Ovary (tissue), 9 donors: Measurements from ENCODE around the gene PLCB2. TPM values are rescaled to one million over a fixed set of nuclear protein-coding genes. Genes with fewer than 3 reads are reported as not detected.

Experiments used
- DNase-seq, 5 donors: peaks; one replicate each; pipeline ENCODE4 v3.0.0-alpha.2; 2019 to 2020
- H3K27ac ChIP-seq, 2 donors: fragments of 200-600 bp; one replicate each; pipeline versions ENCODE4 v1.5.1 to v1.8.0; 2019 to 2022
- H3K27me3 ChIP-seq: fragments of 200-600 bp; one replicate; pipeline ENCODE4 v1.8.0; 2022
- H3K36me3 ChIP-seq: fragments of 200-600 bp; sonication (generic); one replicate; pipeline ENCODE4 v1.5.1; 2019
- H3K4me1 ChIP-seq: one replicate; pipeline ENCODE4 v1.8.1; 2013; ENCODE audit warnings: mild to moderate bottlenecking, moderate library complexity; ENCODE audit not compliant: insufficient read depth
- H3K4me3 ChIP-seq: fragments of 200-600 bp; sonication (generic); one replicate; pipeline ENCODE4 v1.5.1; 2017
- H3K9me3 ChIP-seq, 2 donors: fragments of 200-600 bp in 1 of 2; sonication (generic) in 1 of 2; one replicate each; pipeline versions ENCODE4 v1.5.1 to v1.8.1; 2013 to 2019; ENCODE audit warnings: mild to moderate bottlenecking in 1 of 2, moderate library complexity in 1 of 2
- EP300 ChIP-seq: sonication (generic); formaldehyde crosslinking; IDR thresholded peaks from one replicate; pipeline ENCODE4 v1.6.1; 2017; ENCODE audit warnings: antibody characterized with exemption
- POLR2A ChIP-seq: fragments of 450-650 bp; IDR thresholded peaks from one replicate; pipeline ENCODE4 v1.6.1; 2017; ENCODE audit warnings: antibody characterized with exemption, mild to moderate bottlenecking, moderate library complexity
- WGBS, 3 donors: extraction: QIAGEN DNeasy Blood & Tissue Kit in 1 of 3; methylation state at CpG; one replicate each; pipeline versions ENCODE4 v1.1.5 to v1.1.7; 2013 to 2017; 5-methylcytosine and 5-hydroxymethylcytosine counted together
- intact Hi-C, 4 donors: fragments of 100-400 bp; cut with DNase I; formaldehyde crosslinking; loops; one replicate each; pipeline versions ENCODE4 v1.11.0 to v1.15.1; 2022 to 2023
- polyA plus RNA-seq, 2 donors: library from polyadenylated mRNA; stranded (reverse); fragments of 200-250 nt in 1 of 2; fragments of 350-450 nt in 1 of 2; fragmentation: Illumina TruSeq in 1 of 2; extraction: RNeasy Lipid Tissue Mini Kit (QIAGEN cat#74804) in 1 of 2; gene quantifications; one replicate each; pipeline ENCODE4 v1.2.3, GENCODE V29; 2013 to 2014
- total RNA-seq, 7 donors: library from RNA; depleted of rRNA in 2 of 7; stranded (reverse); fragments of >200 nt in 2 of 7; fragmentation: NEBNext Ultra II Directional in 3 of 7; extraction: Animal tissue kit (Norgen Biotek cat#: 25700) in 3 of 7; gene quantifications; one replicate each; pipeline versions ENCODE4 v1.1.0 to v1.2.4, GENCODE V29; 2016 to 2023
- TF ChIP-seq, protein P1 (sequence below), 3 donors: fragments of 450-650 bp in 2 of 3; fragments of 200-600 bp in 1 of 3; IDR thresholded peaks; one replicate each; pipeline versions ENCODE4 v1.5.1 to v1.8.0; 2016 to 2022; ENCODE audit warnings: antibody characterized with exemption in 3 of 3, mild to moderate bottlenecking in 1 of 3
- donor health status: DM: no; HTN: no; CAD: no; lungs with moderate emphysema.
- donor health status: DM: no; HTN: no; CAD: no.
- donor health status: Bipolar disorder and iron deficiency.
- donor health status: DM: yes; HTN: yes; CAD: no.
- donor health status: DM: no; HTN: no; CAD: no.
- donor health status: DM: yes; HTN: yes; CAD: no.

The PLCB2 gene
- total and polyA plus RNA-seq, 9 donors: 1.9 to 13.9 (median 6.0) TPM

GRCh38 chr15:40277471-40277870, 30.3 kb downstream of the PLCB2 start:
- DNase-seq: no peak
- Histone ChIP-seq H3K27me3 (peaks cover 2% of the 10 kb centered on the region), H3K4me1 (peaks cover 6% of the 10 kb centered on the region), H3K27ac (no peak overlapping the region), H3K9me3 (no peaks in the 10 kb centered on the region), H3K4me3 (no peak overlapping the region), H3K36me3 (no peaks in the 10 kb centered on the region)
- intact Hi-C loops: loop anchor here in 1 of 4 donors (10.0 kb wide), 1 partner anchor 233 kb away; no protein-coding TSS in a partner anchor
- TF ChIP-seq POLR2A: no peak
- TF ChIP-seq EP300: no peak
- TF ChIP-seq, protein P1, sequence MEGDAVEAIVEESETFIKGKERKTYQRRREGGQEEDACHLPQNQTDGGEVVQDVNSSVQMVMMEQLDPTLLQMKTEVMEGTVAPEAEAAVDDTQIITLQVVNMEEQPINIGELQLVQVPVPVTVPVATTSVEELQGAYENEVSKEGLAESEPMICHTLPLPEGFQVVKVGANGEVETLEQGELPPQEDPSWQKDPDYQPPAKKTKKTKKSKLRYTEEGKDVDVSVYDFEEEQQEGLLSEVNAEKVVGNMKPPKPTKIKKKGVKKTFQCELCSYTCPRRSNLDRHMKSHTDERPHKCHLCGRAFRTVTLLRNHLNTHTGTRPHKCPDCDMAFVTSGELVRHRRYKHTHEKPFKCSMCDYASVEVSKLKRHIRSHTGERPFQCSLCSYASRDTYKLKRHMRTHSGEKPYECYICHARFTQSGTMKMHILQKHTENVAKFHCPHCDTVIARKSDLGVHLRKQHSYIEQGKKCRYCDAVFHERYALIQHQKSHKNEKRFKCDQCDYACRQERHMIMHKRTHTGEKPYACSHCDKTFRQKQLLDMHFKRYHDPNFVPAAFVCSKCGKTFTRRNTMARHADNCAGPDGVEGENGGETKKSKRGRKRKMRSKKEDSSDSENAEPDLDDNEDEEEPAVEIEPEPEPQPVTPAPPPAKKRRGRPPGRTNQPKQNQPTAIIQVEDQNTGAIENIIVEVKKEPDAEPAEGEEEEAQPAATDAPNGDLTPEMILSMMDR (IDR thresholded peaks at IDR 0.05): no peak
- WGBS, 3 donors: 40 to 46% (median 44%) methylated on average over 16 of the region's 16 CpGs

- Histone ChIP-seq H3K27ac (no peak overlapping the region), H3K9me3 (no peaks in the 10 kb centered on the region), H3K27me3 (peaks cover 2% of the 10 kb centered on the region), H3K4me3 (no peak overlapping the region), H3K36me3 (no peaks in the 10 kb centered on the region), H3K4me1 (peaks cover 4% of the 10 kb centered on the region)
- intact Hi-C loops: loop anchor here in 1 of 4 donors (10.0 kb wide), 1 partner anchor 232 kb away; no protein-coding TSS in a partner anchor
- no peak for DNase-seq
- 40 to 47% (median 40%) methylated on average over 4 of the region's 4 CpGs for WGBS, 3 donors
- no peak for TF ChIP-seq POLR2A
- TF ChIP-seq EP300: no peak
- TF ChIP-seq, protein P1 (IDR thresholded peaks at IDR 0.05): no peak
Measured at GRCh38 chr15:40276927-40277326, 30.8 kb downstream of the PLCB2 start.

GRCh38 chr15:40275954-40276353, 31.8 kb downstream of the PLCB2 start:
- Histone ChIP-seq H3K4me1 (peaks cover 4% of the 10 kb centered on the region), H3K27me3 (no peaks in the 10 kb centered on the region), H3K9me3 (no peaks in the 10 kb centered on the region), H3K36me3 (no peaks in the 10 kb centered on the region), H3K4me3 (no peak overlapping the region), H3K27ac (no peak overlapping the region)
- intact Hi-C loops: loop anchor here in 3 of 4 donors (2.0 to 10.0 kb wide), 4 partner anchors 57 to 231 kb away; no protein-coding TSS in a partner anchor
- DNase-seq: no peak
- TF ChIP-seq EP300 (no peak), POLR2A (no peak)
- TF ChIP-seq, protein P1 (IDR thresholded peaks at IDR 0.05): no peak
- WGBS, 3 donors: 91 to 94% (median 94%) methylated on average over 7 of the region's 7 CpGs

GRCh38 chr15:40275523-40275922, 32.2 kb downstream of the PLCB2 start:
- no peaks in the 10 kb centered on the region for H3K9me3 ChIP-seq
- WGBS, 3 donors: 79 to 86% (median 79%) methylated on average over 5 of the region's 5 CpGs
- no peaks in the 10 kb centered on the region for H3K27me3 ChIP-seq
- no peak overlapping the region for H3K4me3 ChIP-seq
- peaks cover 4% of the 10 kb centered on the region for H3K4me1 ChIP-seq
- TF ChIP-seq, protein P1 (IDR thresholded peaks at IDR 0.05): no peak
- TF ChIP-seq POLR2A: no peak
- no peak for TF ChIP-seq EP300
- H3K27ac ChIP-seq: no peak overlapping the region
- intact Hi-C loops: loop anchor here in 3 of 4 donors (2.0 to 10.0 kb wide), 4 partner anchors 57 to 231 kb away; no protein-coding TSS in a partner anchor
- H3K36me3 ChIP-seq: no peaks in the 10 kb centered on the region
- no peak for DNase-seq
